Measurements from ENCODE around the gene KRT84. TPM values are rescaled to one million over a fixed set of nuclear protein-coding genes. Genes with fewer than 3 reads are reported as not detected.

Gene KRT84
- total and polyA plus RNA-seq, 9 of the 15 experiments (the other 6 are each of a cell fraction or from before 2014, with no cell fraction given), result not detected

DNA sequence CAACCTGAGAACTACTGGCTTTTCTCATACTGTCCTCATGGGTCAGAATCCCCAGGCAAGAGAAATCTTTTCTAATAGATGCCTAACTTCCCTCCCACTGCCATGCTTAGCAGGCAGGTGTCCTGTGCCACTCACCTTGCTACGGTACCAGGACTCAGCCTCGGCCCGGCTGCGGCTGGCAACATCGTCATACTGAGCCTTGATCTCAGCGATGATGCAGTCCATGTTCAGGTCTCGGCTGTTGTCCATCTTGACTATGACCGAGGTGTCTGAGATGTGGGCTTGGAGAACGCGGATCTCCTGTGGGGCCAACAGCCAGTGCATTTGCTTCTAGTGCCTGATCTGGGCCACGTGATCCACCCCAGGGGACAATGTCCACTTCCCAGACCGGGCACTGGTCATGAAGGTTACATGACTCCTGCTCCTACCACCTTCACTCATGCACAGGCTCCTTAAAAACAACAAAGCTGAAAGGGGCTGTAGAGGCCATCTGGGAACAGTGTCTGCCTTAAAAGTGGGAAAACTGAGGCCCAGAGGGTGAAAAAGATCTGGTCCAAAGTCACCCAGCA is 22.3 kb downstream of the KRT84 start:
- H4K20me1 ChIP-seq (replicated peaks; ENCODE audit: control insufficient read depth, insufficient read depth, low read length), result peaks cover 5% of the 10 kb centered on the region; the same call in 1 of the 2 replicates
- CTCF ChIA-PET (ENCODE audit: low intra/inter-chr PET ratio), result no interaction called here
- TF ChIP-seq, protein P1, sequence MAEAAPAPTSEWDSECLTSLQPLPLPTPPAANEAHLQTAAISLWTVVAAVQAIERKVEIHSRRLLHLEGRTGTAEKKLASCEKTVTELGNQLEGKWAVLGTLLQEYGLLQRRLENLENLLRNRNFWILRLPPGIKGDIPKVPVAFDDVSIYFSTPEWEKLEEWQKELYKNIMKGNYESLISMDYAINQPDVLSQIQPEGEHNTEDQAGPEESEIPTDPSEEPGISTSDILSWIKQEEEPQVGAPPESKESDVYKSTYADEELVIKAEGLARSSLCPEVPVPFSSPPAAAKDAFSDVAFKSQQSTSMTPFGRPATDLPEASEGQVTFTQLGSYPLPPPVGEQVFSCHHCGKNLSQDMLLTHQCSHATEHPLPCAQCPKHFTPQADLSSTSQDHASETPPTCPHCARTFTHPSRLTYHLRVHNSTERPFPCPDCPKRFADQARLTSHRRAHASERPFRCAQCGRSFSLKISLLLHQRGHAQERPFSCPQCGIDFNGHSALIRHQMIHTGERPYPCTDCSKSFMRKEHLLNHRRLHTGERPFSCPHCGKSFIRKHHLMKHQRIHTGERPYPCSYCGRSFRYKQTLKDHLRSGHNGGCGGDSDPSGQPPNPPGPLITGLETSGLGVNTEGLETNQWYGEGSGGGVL (CRISPR knock-in tag; IDR thresholded peaks at IDR 0.05), result no peak
- no peak for TF ChIP-seq POLR2AphosphoS5 (IDR thresholded peaks at IDR 0.05; ENCODE audit: control insufficient read depth, insufficient read depth, low read depth, low read length)
- no peak for TF ChIP-seq DMBX1 (CRISPR knock-in tag; IDR thresholded peaks at IDR 0.05; ENCODE audit: borderline replicate concordance)
- no peak for TF ChIP-seq ZC3H11A (IDR thresholded peaks at IDR 0.05; ENCODE audit: low read depth, low read length)
- TF ChIP-seq NUFIP1 (IDR thresholded peaks at IDR 0.05; ENCODE audit: partially characterized antibody), result no peak
- no peak for TF ChIP-seq NCOA1 (IDR thresholded peaks at IDR 0.05; ENCODE audit: low read depth)
- no peak for TF ChIP-seq XRCC3 (IDR thresholded peaks at IDR 0.05)
- no peak for TF ChIP-seq GTF2A2 (tag; IDR thresholded peaks at IDR 0.05)
- TF ChIP-seq, protein P2, sequence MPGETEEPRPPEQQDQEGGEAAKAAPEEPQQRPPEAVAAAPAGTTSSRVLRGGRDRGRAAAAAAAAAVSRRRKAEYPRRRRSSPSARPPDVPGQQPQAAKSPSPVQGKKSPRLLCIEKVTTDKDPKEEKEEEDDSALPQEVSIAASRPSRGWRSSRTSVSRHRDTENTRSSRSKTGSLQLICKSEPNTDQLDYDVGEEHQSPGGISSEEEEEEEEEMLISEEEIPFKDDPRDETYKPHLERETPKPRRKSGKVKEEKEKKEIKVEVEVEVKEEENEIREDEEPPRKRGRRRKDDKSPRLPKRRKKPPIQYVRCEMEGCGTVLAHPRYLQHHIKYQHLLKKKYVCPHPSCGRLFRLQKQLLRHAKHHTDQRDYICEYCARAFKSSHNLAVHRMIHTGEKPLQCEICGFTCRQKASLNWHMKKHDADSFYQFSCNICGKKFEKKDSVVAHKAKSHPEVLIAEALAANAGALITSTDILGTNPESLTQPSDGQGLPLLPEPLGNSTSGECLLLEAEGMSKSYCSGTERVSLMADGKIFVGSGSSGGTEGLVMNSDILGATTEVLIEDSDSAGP (CRISPR knock-in tag; IDR thresholded peaks at IDR 0.05), result no peak
- TF ChIP-seq, protein P3, sequence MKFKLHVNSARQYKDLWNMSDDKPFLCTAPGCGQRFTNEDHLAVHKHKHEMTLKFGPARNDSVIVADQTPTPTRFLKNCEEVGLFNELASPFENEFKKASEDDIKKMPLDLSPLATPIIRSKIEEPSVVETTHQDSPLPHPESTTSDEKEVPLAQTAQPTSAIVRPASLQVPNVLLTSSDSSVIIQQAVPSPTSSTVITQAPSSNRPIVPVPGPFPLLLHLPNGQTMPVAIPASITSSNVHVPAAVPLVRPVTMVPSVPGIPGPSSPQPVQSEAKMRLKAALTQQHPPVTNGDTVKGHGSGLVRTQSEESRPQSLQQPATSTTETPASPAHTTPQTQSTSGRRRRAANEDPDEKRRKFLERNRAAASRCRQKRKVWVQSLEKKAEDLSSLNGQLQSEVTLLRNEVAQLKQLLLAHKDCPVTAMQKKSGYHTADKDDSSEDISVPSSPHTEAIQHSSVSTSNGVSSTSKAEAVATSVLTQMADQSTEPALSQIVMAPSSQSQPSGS (CRISPR knock-in tag; IDR thresholded peaks at IDR 0.05), result no peak
- TF ChIP-seq POLR3A (IDR thresholded peaks at IDR 0.05; ENCODE audit: borderline replicate concordance, extremely low read depth, insufficient read depth, insufficient read length), result no peak
- no peak for TF ChIP-seq EGR1 (conservative IDR thresholded peaks at IDR 0.05)
- TF ChIP-seq, protein P4, sequence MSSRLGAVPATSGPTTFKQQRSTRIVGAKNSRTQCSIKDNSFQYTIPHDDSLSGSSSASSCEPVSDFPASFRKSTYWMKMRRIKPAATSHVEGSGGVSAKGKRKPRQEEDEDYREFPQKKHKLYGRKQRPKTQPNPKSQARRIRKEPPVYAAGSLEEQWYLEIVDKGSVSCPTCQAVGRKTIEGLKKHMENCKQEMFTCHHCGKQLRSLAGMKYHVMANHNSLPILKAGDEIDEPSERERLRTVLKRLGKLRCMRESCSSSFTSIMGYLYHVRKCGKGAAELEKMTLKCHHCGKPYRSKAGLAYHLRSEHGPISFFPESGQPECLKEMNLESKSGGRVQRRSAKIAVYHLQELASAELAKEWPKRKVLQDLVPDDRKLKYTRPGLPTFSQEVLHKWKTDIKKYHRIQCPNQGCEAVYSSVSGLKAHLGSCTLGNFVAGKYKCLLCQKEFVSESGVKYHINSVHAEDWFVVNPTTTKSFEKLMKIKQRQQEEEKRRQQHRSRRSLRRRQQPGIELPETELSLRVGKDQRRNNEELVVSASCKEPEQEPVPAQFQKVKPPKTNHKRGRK (tag; IDR thresholded peaks at IDR 0.05), result no peak
- TF ChIP-seq, protein P5, sequence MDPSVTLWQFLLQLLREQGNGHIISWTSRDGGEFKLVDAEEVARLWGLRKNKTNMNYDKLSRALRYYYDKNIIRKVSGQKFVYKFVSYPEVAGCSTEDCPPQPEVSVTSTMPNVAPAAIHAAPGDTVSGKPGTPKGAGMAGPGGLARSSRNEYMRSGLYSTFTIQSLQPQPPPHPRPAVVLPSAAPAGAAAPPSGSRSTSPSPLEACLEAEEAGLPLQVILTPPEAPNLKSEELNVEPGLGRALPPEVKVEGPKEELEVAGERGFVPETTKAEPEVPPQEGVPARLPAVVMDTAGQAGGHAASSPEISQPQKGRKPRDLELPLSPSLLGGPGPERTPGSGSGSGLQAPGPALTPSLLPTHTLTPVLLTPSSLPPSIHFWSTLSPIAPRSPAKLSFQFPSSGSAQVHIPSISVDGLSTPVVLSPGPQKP (CRISPR knock-in tag; IDR thresholded peaks at IDR 0.05), result no peak
- no peak overlapping the region for H3K27ac ChIP-seq (ENCODE audit: extremely low read depth, low read depth, low read length)
- no peak overlapping the region for H3K4me3 ChIP-seq
- WGBS (ENCODE audit: insufficient coverage, low coverage, missing lambda C conversion rate), result 1% methylated on average over 12 of the region's 12 CpGs
- peaks cover 23 to 63% of the 10 kb centered on the region in 2 experiments; a peak in 4 of 5 replicates for H3K27me3 ChIP-seq (ENCODE audit: control insufficient read depth in 2 of 2, insufficient read depth in 2 of 2, low read length in 2 of 2)
- no peak for DNase-seq (ENCODE audit: extremely low read depth in 1 of 4, low spot score in 3 of 4)
- H3K9me1 ChIP-seq (ENCODE audit: control insufficient read depth, insufficient read depth, low read length), result no peaks in the 10 kb centered on the region
- in situ Hi-C loops (cut with MboI), result no loop called here
- H2AFZ ChIP-seq (ENCODE audit: low read depth, low read length), result no peak overlapping the region
- no peak overlapping the region for H3K9ac ChIP-seq (ENCODE audit: insufficient read depth in 1 of 2, low read depth in 2 of 2, low read length in 2 of 2)
- H3K9me3 ChIP-seq (replicated peaks; ENCODE audit: control insufficient read depth, insufficient read depth, low read depth, low read length), result no peaks in the 10 kb centered on the region
- ATAC-seq, result no peak
- POLR2A ChIA-PET, result interaction anchor here (0.8 kb wide), 1 partner anchor 49 kb away, joined by 3 read pairs; no protein-coding TSS in a partner anchor
- no TSS peak for BruUV-seq (replicated peaks)
- no peak overlapping the region for H3K4me2 ChIP-seq (ENCODE audit: insufficient read depth, low read length)
- no peaks in the 10 kb centered on the region for H3K79me2 ChIP-seq (ENCODE audit: control insufficient read depth, insufficient read depth, low read length)
- no peaks in the 10 kb centered on the region for H3K36me3 ChIP-seq (ENCODE audit: control insufficient read depth, insufficient read depth, low read length)
- FAIRE-seq, result no peak
- no peaks in the 10 kb centered on the region for H3K4me1 ChIP-seq (replicated peaks in 1 of 2; ENCODE audit: control insufficient read depth in 2 of 2, insufficient read depth in 2 of 2, low read length in 2 of 2)
- intact Hi-C loops (cut with micrococcal nuclease), result loop anchor here (10.0 kb wide), 1 partner anchor 208 kb away; no protein-coding TSS in a partner anchor
